ENCODE measurements around the gene AARS1.

GRCh38 chr16:70251629-70252354, 37.5 kb downstream of the AARS1 start, which contains the start of gene EXOSC6:
- TF ChIP-seq CTCF (conservative IDR thresholded peaks at IDR 0.05; ENCODE audit: low read depth in 2 of 2) (peak; percentile 81 to 84), POLR2AphosphoS5 (IDR thresholded peaks at IDR 0.05; ENCODE audit: low read depth) (peak; percentile 99), EZH2phosphoT487 (IDR thresholded peaks at IDR 0.05; ENCODE audit: unreplicated experiment) (no peak), EZH2 (IDR thresholded peaks at IDR 0.05; ENCODE audit: low read depth, unreplicated experiment) (no peak), JUNB (IDR thresholded peaks at IDR 0.05; ENCODE audit: unreplicated experiment) (no peak), ZNF462 (CRISPR knock-in tag; IDR thresholded peaks at IDR 0.05) (no peak), CREB1 (CRISPR knock-in tag; IDR thresholded peaks at IDR 0.05; ENCODE audit: low read depth) (peak; percentile 68), REST (IDR thresholded peaks at IDR 0.05; ENCODE audit: unreplicated experiment) (no peak), ETS1 (IDR thresholded peaks at IDR 0.05) (peak; percentile 67), ZNF114 (CRISPR knock-in tag; IDR thresholded peaks at IDR 0.05) (no peak), NANOG (IDR thresholded peaks at IDR 0.05; ENCODE audit: borderline replicate concordance) (no peak)

Measured in GM23338 (cell line).